Measurements from ENCODE around the gene RCAN3. TPM values are rescaled to one million over a fixed set of nuclear protein-coding genes. Genes with fewer than 3 reads are reported as not detected.

The RCAN3 gene
- total and polyA plus RNA-seq, 2 of the 13 experiments (the other 11 are each of a cell fraction or from before 2014, with no cell fraction given), result 12.2 to 13.3 TPM

GRCh38 chr1:24567792-24568388 is 65.3 kb downstream of the RCAN3 start (continued):
- TF ChIP-seq PRDM10 (CRISPR knock-in tag; IDR thresholded peaks at IDR 0.05; ENCODE audit: low read depth) (0 out of 2 replicates have a peak, but pooled peaks have one; percentile 23), ZNF678 (CRISPR knock-in tag; IDR thresholded peaks at IDR 0.05) (no peak), CBFB (CRISPR knock-in tag; IDR thresholded peaks at IDR 0.05) (peak; percentile 71; the same call in 1 of the 2 replicates), ZNF343 (CRISPR knock-in tag; IDR thresholded peaks at IDR 0.05) (no peak), ARHGAP35 (CRISPR knock-in tag; IDR thresholded peaks at IDR 0.05; ENCODE audit: borderline replicate concordance) (peak; percentile 71; the same call in 1 of the 2 replicates), PPARG (CRISPR knock-in tag; conservative IDR thresholded peaks at IDR 0.05) (peak; percentile 85), ZNF543 (CRISPR knock-in tag; IDR thresholded peaks at IDR 0.05) (peak; percentile 76; the same call in 1 of the 2 replicates), HCFC1 (IDR thresholded peaks at IDR 0.05; ENCODE audit: low read depth, low read length) (no peak), ZSCAN22 (CRISPR knock-in tag; IDR thresholded peaks at IDR 0.05) (no peak), ZMAT3 (CRISPR knock-in tag; conservative IDR thresholded peaks at IDR 0.05) (peak; percentile 82), ZNF781 (CRISPR knock-in tag; IDR thresholded peaks at IDR 0.05; ENCODE audit: borderline replicate concordance, not compliant biosample characterization) (peak; percentile 68), ZNF570 (CRISPR knock-in tag; IDR thresholded peaks at IDR 0.05; ENCODE audit: borderline replicate concordance) (no peak), POLR2G (IDR thresholded peaks at IDR 0.05; ENCODE audit: low read depth, low read length) (peak; percentile 64), HHEX (CRISPR knock-in tag; IDR thresholded peaks at IDR 0.05) (0 out of 2 replicates have a peak, but pooled peaks have one; percentile 34), ARNT (IDR thresholded peaks at IDR 0.05) (no peak), ZNF33B (CRISPR knock-in tag; IDR thresholded peaks at IDR 0.05) (peak; percentile 81; the same call in 1 of the 2 replicates), ZBTB2 (CRISPR knock-in tag; IDR thresholded peaks at IDR 0.05; ENCODE audit: low read depth) (no peak), KDM1A (CRISPR knock-in tag; IDR thresholded peaks at IDR 0.05) (peak; percentile 81; the same call in 1 of the 2 replicates), ARID5B (CRISPR knock-in tag; IDR thresholded peaks at IDR 0.05) (peak; percentile 95)

All from HepG2 (cell line).